Renal cortex interstitium (tissue), 15 donors: ENCODE results near the gene ATF2. TPM values are rescaled to one million over a fixed set of nuclear protein-coding genes. Genes with fewer than 3 reads are reported as not detected.

Source experiments
- DNase-seq, 11 donors: peaks; one replicate each; pipeline ENCODE4 v3.0.0-alpha.2; 2013; ENCODE audit warnings: low read depth in 9 of 11, low spot score in 4 of 11; ENCODE audit errors: extremely low read depth in 1 of 11
- long read RNA-seq, 16 experiments: transcript quantifications; one replicate each; lab custom pipeline, GENCODE V29; 2026
- polyA plus RNA-seq, 3 donors: library from polyadenylated mRNA; unstranded; fragments of 120-200 nt; gene quantifications; one replicate each; pipeline ENCODE4 v1.2.1, GENCODE V29; 2013; ENCODE audit not compliant: insufficient read length in 3 of 3

ATF2 gene
- 10 to 100 TPM; 55.3 to 68.5 (median 64.5) TPM for polyA plus RNA-seq
- long read RNA-seq, donor 1, full-length matches to known transcripts: 3 of 3 reads
- long read RNA-seq, donor 1, partial matches to known transcripts: 0 of 3 reads
- long read RNA-seq, donor 1, other reads (novel, unspliced or antisense): 0 of 3 reads
- long read RNA-seq, donor 2, full-length matches to known transcripts: 3 of 3 reads
- long read RNA-seq, donor 2, partial matches to known transcripts: 0 of 3 reads
- long read RNA-seq, donor 2, other reads (novel, unspliced or antisense): 0 of 3 reads
- long read RNA-seq, donor 3, full-length matches to known transcripts: 6 of 6 reads
- long read RNA-seq, donor 3, partial matches to known transcripts: 0 of 6 reads
- long read RNA-seq, donor 3, other reads (novel, unspliced or antisense): 0 of 6 reads
- long read RNA-seq, donor 4, full-length matches to known transcripts: 6 of 6 reads
- long read RNA-seq, donor 4, partial matches to known transcripts: 0 of 6 reads
- long read RNA-seq, donor 4, other reads (novel, unspliced or antisense): 0 of 6 reads
- long read RNA-seq, donor 5: 0 reads
- long read RNA-seq, donor 6, full-length matches to known transcripts: 8 of 13 reads
- long read RNA-seq, donor 6, partial matches to known transcripts: 5 of 13 reads
- long read RNA-seq, donor 6, other reads (novel, unspliced or antisense): 0 of 13 reads
- long read RNA-seq, donor 7, full-length matches to known transcripts: 6 of 6 reads
- long read RNA-seq, donor 7, partial matches to known transcripts: 0 of 6 reads
- long read RNA-seq, donor 7, other reads (novel, unspliced or antisense): 0 of 6 reads
- long read RNA-seq, donor 8, full-length matches to known transcripts: 9 of 9 reads
- long read RNA-seq, donor 8, partial matches to known transcripts: 0 of 9 reads
- long read RNA-seq, donor 8, other reads (novel, unspliced or antisense): 0 of 9 reads
- long read RNA-seq, donor 9, full-length matches to known transcripts: 9 of 9 reads
- long read RNA-seq, donor 9, partial matches to known transcripts: 0 of 9 reads
- long read RNA-seq, donor 9, other reads (novel, unspliced or antisense): 0 of 9 reads
- long read RNA-seq, donor 10, full-length matches to known transcripts: 6 of 6 reads
- long read RNA-seq, donor 10, partial matches to known transcripts: 0 of 6 reads
- long read RNA-seq, donor 10, other reads (novel, unspliced or antisense): 0 of 6 reads
- long read RNA-seq, donor 11, full-length matches to known transcripts: 3 of 3 reads
- long read RNA-seq, donor 11, partial matches to known transcripts: 0 of 3 reads
- long read RNA-seq, donor 11, other reads (novel, unspliced or antisense): 0 of 3 reads
- long read RNA-seq, donor 12, partial matches to known transcripts: 0 of 1 reads
- long read RNA-seq, donor 12, other reads (novel, unspliced or antisense): 0 of 1 reads
- long read RNA-seq, donor 13, full-length matches to known transcripts: 5 of 5 reads
- long read RNA-seq, donor 13, partial matches to known transcripts: 0 of 5 reads
- long read RNA-seq, donor 13, other reads (novel, unspliced or antisense): 0 of 5 reads
- long read RNA-seq, donor 14, full-length matches to known transcripts: 3 of 3 reads
- long read RNA-seq, donor 14, partial matches to known transcripts: 0 of 3 reads
- long read RNA-seq, donor 14, other reads (novel, unspliced or antisense): 0 of 3 reads
- long read RNA-seq, donor 15, full-length matches to known transcripts: 5 of 5 reads
- long read RNA-seq, donor 15, partial matches to known transcripts: 0 of 5 reads
- long read RNA-seq, donor 15, other reads (novel, unspliced or antisense): 0 of 5 reads
- long read RNA-seq, donor 16, full-length matches to known transcripts: 12 of 26 reads
- long read RNA-seq, donor 16, partial matches to known transcripts: 14 of 26 reads
- long read RNA-seq, donor 16, other reads (novel, unspliced or antisense): 0 of 26 reads

- peak; percentile 96 to 100 (median 99) for DNase-seq
Observed at GRCh38 chr2:175167792-175168563, at the start of gene ATF2. TSS of gene ATF2 (minus strand) at chr2:175168203. CDS start at chr2:175136443, 31,760 bp downstream.

- no peak for DNase-seq
Observed at GRCh38 chr2:175207741-175208438, 39.9 kb upstream of the ATF2 start.

- DNase-seq: no peak
Observed at GRCh38 chr2:175206866-175207265, 38.9 kb upstream of the ATF2 start.

GRCh38 chr2:175205523-175205922, 37.5 kb upstream of the ATF2 start:
- DNase-seq: no peak

- peak in 10 of 11 donors; percentile 17 to 51 (median 38) for DNase-seq
Observed at GRCh38 chr2:175203621-175204496, 35.9 kb upstream of the ATF2 start.

GRCh38 chr2:175195012-175195411, 27.0 kb upstream of the ATF2 start:
- no peak for DNase-seq

GRCh38 chr2:175188761-175189160, 20.8 kb upstream of the ATF2 start:
- DNase-seq: no peak

GRCh38 chr2:175187378-175187777, 19.4 kb upstream of the ATF2 start:
- no peak for DNase-seq

GRCh38 chr2:175183674-175184073, 15.7 kb upstream of the ATF2 start:
- DNase-seq: no peak

GRCh38 chr2:175181877-175182308, 13.9 kb upstream of the ATF2 start:
- DNase-seq: no peak

- peak; percentile 83 to 95 (median 91) for DNase-seq
Observed at GRCh38 chr2:175181104-175181876, 13.3 kb upstream of the ATF2 start, which contains the start of gene ATP5MC3. TSS of gene ATP5MC3 (minus strand) at chr2:175181710. CDS start at chr2:175181393, 317 bp downstream.

GRCh38 chr2:175180701-175181103, 12.7 kb upstream of the ATF2 start:
- DNase-seq: peak in 10 of 11 donors; percentile 10 to 53 (median 28)

- DNase-seq: no peak
Observed at GRCh38 chr2:175176624-175177023, 8.6 kb upstream of the ATF2 start.

- no peak for DNase-seq
Observed at GRCh38 chr2:175175896-175176295, 7.9 kb upstream of the ATF2 start.

GRCh38 chr2:175175320-175175719, 7.3 kb upstream of the ATF2 start:
- no peak for DNase-seq
